ENCODE data around the gene MNX1.

MNX1 gene

GRCh38 chr7:157033483-157034473 lies 23.3 kb upstream of the MNX1 start:
- H3K4me3 ChIP-seq (ENCODE audit: low read depth, low read length), result no peak overlapping the region
- no peak for DNase-seq (ENCODE audit: low read depth)
- no peak for TF ChIP-seq CTCF (IDR thresholded peaks at IDR 0.05; ENCODE audit: low read depth, low read length, missing control alignments)

GRCh38 chr7:157032644-157033482 lies 22.4 kb upstream of the MNX1 start:
- TF ChIP-seq CTCF (IDR thresholded peaks at IDR 0.05; ENCODE audit: low read depth, low read length, missing control alignments), result no peak
- no peak overlapping the region for H3K4me3 ChIP-seq (ENCODE audit: low read depth, low read length)
- DNase-seq (ENCODE audit: low read depth), result no peak

- no peak overlapping the region for H3K4me3 ChIP-seq (ENCODE audit: low read depth, low read length)
- TF ChIP-seq CTCF (IDR thresholded peaks at IDR 0.05; ENCODE audit: low read depth, low read length, missing control alignments), result no peak
- no peak for DNase-seq (ENCODE audit: low read depth)
Measured at GRCh38 chr7:157032128-157032527, 21.7 kb upstream of the MNX1 start.

GRCh38 chr7:157028199-157028903 lies 17.9 kb upstream of the MNX1 start:
- no peak for TF ChIP-seq CTCF (IDR thresholded peaks at IDR 0.05; ENCODE audit: low read depth, low read length, missing control alignments)
- DNase-seq (ENCODE audit: low read depth), result no peak
- H3K4me3 ChIP-seq (ENCODE audit: low read depth, low read length), result no peak overlapping the region

- H3K4me3 ChIP-seq (ENCODE audit: low read depth, low read length), result no peak overlapping the region
- no peak for DNase-seq (ENCODE audit: low read depth)
- no peak for TF ChIP-seq CTCF (IDR thresholded peaks at IDR 0.05; ENCODE audit: low read depth, low read length, missing control alignments)
Measured at GRCh38 chr7:157027568-157028198, 17.2 kb upstream of the MNX1 start.

GRCh38 chr7:157024716-157025115 lies 14.3 kb upstream of the MNX1 start:
- DNase-seq (ENCODE audit: low read depth), result no peak
- TF ChIP-seq CTCF (IDR thresholded peaks at IDR 0.05; ENCODE audit: low read depth, low read length, missing control alignments), result no peak
- H3K4me3 ChIP-seq (ENCODE audit: low read depth, low read length), result no peak overlapping the region
